Prostate gland (tissue), 2 donors: ENCODE measurements around the gene SCGB1A1.

Source experiments
- POLR2AphosphoS5 ChIP-seq: sonication (generic); formaldehyde crosslinking; IDR thresholded peaks from one replicate; pipeline ENCODE4 v1.6.1; 2017; ENCODE audit warnings: antibody characterized with exemption
- TF ChIP-seq, protein P1 (sequence below), 4 experiments: fragments of 200-600 bp in 2 of 4; fragments of 450-650 bp in 2 of 4; sonication (generic) in 2 of 4; IDR thresholded peaks; 1 replicate in 3 of 4; 2 replicates in 1 of 4; pipeline ENCODE4 v1.5.1; 2016 to 2019; ENCODE audit warnings: antibody characterized with exemption in 4 of 4, mild to moderate bottlenecking in 2 of 4, moderate library complexity in 2 of 4

DNA sequence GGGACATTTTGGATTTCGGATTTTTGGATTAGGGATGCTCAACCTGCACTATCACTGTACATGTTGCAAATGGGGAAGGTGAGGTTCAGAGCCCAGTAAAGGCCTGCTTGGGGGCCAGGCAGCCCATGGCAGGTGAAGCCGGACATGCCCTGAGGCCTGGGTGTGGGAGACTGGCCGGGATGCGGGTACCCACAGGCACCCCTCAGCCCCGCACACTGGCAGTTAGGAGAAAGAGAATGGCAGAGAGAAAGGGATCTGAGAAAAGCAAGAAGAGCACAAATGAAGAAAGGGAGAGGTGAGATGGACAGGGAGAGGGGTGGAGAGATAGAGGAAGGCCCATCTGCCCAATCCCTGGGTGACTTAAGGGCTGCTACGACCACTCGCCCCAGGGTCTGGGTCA lies 52.8 kb downstream of the SCGB1A1 start:
- TF ChIP-seq, protein P1, sequence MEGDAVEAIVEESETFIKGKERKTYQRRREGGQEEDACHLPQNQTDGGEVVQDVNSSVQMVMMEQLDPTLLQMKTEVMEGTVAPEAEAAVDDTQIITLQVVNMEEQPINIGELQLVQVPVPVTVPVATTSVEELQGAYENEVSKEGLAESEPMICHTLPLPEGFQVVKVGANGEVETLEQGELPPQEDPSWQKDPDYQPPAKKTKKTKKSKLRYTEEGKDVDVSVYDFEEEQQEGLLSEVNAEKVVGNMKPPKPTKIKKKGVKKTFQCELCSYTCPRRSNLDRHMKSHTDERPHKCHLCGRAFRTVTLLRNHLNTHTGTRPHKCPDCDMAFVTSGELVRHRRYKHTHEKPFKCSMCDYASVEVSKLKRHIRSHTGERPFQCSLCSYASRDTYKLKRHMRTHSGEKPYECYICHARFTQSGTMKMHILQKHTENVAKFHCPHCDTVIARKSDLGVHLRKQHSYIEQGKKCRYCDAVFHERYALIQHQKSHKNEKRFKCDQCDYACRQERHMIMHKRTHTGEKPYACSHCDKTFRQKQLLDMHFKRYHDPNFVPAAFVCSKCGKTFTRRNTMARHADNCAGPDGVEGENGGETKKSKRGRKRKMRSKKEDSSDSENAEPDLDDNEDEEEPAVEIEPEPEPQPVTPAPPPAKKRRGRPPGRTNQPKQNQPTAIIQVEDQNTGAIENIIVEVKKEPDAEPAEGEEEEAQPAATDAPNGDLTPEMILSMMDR (IDR thresholded peaks at IDR 0.05): no peak
- no peak for TF ChIP-seq POLR2AphosphoS5
